ENCODE results near the gene GRAMD4.

GRAMD4 gene

GRCh38 chr22:46725096-46725495 is 104.9 kb downstream of the GRAMD4 start:
- DNase-seq (ENCODE audit: low spot score): no peak

- DNase-seq (ENCODE audit: low spot score): no peak
These were observed 106.1 kb downstream of the GRAMD4 start for GRCh38 chr22:46726066-46726985.

- no peak for DNase-seq (ENCODE audit: low spot score)
These were observed 106.8 kb downstream of the GRAMD4 start for GRCh38 chr22:46726986-46727317.

- no peak for DNase-seq (ENCODE audit: low spot score)
These were observed 107.7 kb downstream of the GRAMD4 start for GRCh38 chr22:46727813-46728364.

- no peak for DNase-seq (ENCODE audit: low spot score)
These were observed 108.3 kb downstream of the GRAMD4 start for GRCh38 chr22:46728470-46728869.
